ENCODE data around the gene BTNL2.
A peak's percentile ranks its signal among the peaks of the same experiment; 100 is the strongest.

The BTNL2 gene, protein sequence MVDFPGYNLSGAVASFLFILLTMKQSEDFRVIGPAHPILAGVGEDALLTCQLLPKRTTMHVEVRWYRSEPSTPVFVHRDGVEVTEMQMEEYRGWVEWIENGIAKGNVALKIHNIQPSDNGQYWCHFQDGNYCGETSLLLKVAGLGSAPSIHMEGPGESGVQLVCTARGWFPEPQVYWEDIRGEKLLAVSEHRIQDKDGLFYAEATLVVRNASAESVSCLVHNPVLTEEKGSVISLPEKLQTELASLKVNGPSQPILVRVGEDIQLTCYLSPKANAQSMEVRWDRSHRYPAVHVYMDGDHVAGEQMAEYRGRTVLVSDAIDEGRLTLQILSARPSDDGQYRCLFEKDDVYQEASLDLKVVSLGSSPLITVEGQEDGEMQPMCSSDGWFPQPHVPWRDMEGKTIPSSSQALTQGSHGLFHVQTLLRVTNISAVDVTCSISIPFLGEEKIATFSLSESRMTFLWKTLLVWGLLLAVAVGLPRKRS

DNA sequence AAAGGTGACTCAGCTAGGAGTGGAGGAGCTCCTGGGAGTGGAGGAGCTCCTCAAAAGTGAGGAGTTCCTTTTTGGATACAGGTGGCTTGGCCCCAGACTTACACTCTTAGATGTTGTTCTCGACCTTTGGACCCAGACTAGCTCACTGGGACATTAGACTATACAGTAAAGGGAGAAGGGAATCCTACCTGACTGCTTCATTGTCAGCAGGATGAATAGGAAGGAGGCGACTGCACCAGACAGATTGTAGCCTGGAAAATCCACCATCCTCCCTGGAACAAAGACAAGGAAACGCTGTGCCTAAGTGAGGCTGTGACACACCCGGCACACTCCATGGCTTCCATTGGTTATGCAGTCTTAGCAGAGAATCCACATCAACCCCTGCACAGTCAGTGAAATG is at the start of gene BTNL2:
BTNL2 (minus strand) TSS at position 325 of the 400 bp plus-strand sequence; CDS start at position 267, 58 bp downstream.
- H3K27me3 ChIP-seq (ENCODE audit: control insufficient read depth, insufficient read depth, low read length), result peaks cover 9% of the 10 kb centered on the region
- H3K4me1 ChIP-seq (ENCODE audit: control insufficient read depth, insufficient read depth, low read length), result no peaks in the 10 kb centered on the region
- no peak within 1 kb of the TSS for H3K27ac ChIP-seq (ENCODE audit: low read depth, low read length)
- no peak within 1 kb of the TSS for H3K4me3 ChIP-seq (ENCODE audit: low read length)
- no peak within 1 kb of the TSS for H3K9ac ChIP-seq (ENCODE audit: low read length)
- H3K36me3 ChIP-seq (ENCODE audit: control insufficient read depth, insufficient read depth, low read length), result no peaks in the 10 kb centered on the region

DNA sequence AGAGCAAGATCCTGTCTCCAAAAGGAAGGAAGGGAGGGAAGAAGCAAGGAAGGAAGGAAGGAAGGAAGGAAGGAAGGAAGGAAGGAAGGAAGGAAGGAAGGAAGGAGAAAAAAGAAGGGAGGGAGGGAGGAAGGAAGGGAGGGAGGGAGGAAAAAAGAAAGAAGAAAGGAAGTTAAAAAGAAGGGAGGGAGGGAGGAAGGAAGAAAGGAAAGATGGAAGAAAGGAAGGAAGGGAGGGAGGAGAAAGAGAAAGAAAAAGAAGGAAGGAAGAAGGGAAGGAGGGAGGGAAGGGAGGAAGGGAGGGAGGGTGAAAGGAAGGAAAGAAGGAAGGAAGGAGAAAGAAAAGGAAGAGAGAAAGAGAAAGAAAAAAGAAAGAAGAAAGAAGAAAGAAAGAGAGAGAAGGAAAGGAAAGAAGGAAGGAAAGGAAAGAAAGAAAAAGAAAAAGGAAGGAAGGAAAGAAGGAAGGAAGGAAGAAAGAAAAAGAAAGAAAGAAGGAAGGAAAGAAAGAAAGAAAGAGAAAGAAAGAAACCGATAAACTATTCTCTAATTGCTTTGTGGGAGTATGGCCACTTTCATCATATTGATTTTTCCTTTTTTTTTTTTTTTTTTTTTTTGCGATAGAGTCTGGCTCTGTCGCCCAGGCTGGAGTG is 42.2 kb upstream of the BTNL2 start:
- Histone ChIP-seq H3K27me3 (ENCODE audit: control insufficient read depth, insufficient read depth, low read length) (no peaks in the 10 kb centered on the region), H3K4me3 (ENCODE audit: low read length) (no peak overlapping the region), H3K36me3 (ENCODE audit: control insufficient read depth, insufficient read depth, low read length) (no peaks in the 10 kb centered on the region), H3K27ac (ENCODE audit: low read depth, low read length) (no peak overlapping the region), H3K4me1 (ENCODE audit: control insufficient read depth, insufficient read depth, low read length) (no peaks in the 10 kb centered on the region), H3K9ac (ENCODE audit: low read length) (no peak overlapping the region)

DNA sequence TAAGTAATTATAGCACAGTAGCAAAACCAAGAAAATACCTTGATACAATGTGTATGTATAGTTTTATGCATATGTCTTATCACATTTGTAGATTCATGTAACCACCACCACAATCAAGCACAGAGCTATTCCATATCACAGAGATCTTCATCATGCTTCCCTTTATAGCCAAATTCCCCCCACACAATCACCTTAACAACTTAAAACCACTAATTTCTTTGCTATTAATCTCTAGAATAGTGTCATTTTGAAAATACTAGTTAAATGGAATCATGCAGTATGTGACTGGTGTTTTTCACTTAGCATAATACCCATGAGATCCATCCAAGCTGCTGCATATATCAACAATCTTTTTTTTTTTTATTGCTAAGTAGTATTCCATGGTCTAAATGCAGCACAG is 41.0 kb upstream of the BTNL2 start:
- Histone ChIP-seq H3K4me3 (ENCODE audit: low read length) (no peak overlapping the region), H3K36me3 (ENCODE audit: control insufficient read depth, insufficient read depth, low read length) (peaks cover 2% of the 10 kb centered on the region), H3K27ac (ENCODE audit: low read depth, low read length) (no peak overlapping the region), H3K9ac (ENCODE audit: low read length) (no peak overlapping the region), H3K27me3 (ENCODE audit: control insufficient read depth, insufficient read depth, low read length) (no peaks in the 10 kb centered on the region), H3K4me1 (ENCODE audit: control insufficient read depth, insufficient read depth, low read length) (no peaks in the 10 kb centered on the region)

DNA sequence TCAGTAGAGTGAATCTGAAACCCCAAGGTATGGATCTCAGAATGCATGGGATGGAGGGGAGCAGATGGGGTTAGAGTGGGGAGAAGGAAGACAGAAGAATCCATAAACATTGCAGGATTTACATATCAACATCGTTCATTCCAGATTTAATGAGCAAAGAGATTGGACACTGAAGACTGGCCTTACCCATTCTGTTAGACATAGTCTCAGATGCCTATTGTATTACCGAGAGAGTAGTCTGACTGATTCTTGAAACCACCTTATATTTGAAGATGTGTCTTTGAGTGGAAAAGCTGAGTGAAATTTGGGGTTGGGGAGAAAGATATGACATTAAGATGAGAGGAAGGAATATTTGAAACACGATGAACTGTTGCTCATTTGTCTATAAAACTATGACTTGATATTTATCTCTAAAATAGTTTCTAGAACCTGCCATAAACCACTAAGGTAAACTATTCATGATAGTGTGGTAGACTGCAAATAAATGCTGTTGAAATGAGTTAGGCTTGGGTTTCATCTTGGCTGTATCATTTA is 38.4 kb upstream of the BTNL2 start:
- H3K4me3 ChIP-seq (ENCODE audit: low read length), result no peak overlapping the region
- H3K27me3 ChIP-seq (ENCODE audit: control insufficient read depth, insufficient read depth, low read length), result no peaks in the 10 kb centered on the region
- H3K4me1 ChIP-seq (ENCODE audit: control insufficient read depth, insufficient read depth, low read length), result no peaks in the 10 kb centered on the region
- no peak overlapping the region for H3K27ac ChIP-seq (ENCODE audit: low read depth, low read length)
- H3K36me3 ChIP-seq (ENCODE audit: control insufficient read depth, insufficient read depth, low read length), result peaks cover 2% of the 10 kb centered on the region
- no peak overlapping the region for H3K9ac ChIP-seq (ENCODE audit: low read length)

DNA sequence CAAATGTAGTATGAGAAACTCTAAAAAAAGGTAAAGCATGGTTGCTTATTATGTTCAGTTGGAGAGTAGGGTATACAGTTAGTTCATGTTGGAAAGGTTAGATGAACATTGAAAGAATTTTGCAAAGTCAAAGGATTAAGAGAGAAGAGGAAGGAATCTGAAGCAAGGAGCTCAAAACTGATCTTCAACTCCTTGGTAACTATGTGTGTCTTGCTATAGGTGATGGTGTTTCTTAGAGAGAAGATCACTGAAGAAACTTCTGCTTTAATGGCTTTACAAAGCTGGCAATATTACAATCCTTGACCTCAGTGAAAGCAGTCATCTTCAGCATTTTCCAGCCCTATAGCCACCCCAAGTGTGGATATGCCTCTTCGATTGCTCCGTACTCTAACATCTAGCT is 37.5 kb upstream of the BTNL2 start:
- H3K9ac ChIP-seq (ENCODE audit: low read length), result no peak overlapping the region
- no peak overlapping the region for H3K4me3 ChIP-seq (ENCODE audit: low read length)
- no peak overlapping the region for H3K27ac ChIP-seq (ENCODE audit: low read depth, low read length)
- H3K27me3 ChIP-seq (ENCODE audit: control insufficient read depth, insufficient read depth, low read length), result no peaks in the 10 kb centered on the region
- no peaks in the 10 kb centered on the region for H3K4me1 ChIP-seq (ENCODE audit: control insufficient read depth, insufficient read depth, low read length)
- H3K36me3 ChIP-seq (ENCODE audit: control insufficient read depth, insufficient read depth, low read length), result peaks cover 2% of the 10 kb centered on the region

DNA sequence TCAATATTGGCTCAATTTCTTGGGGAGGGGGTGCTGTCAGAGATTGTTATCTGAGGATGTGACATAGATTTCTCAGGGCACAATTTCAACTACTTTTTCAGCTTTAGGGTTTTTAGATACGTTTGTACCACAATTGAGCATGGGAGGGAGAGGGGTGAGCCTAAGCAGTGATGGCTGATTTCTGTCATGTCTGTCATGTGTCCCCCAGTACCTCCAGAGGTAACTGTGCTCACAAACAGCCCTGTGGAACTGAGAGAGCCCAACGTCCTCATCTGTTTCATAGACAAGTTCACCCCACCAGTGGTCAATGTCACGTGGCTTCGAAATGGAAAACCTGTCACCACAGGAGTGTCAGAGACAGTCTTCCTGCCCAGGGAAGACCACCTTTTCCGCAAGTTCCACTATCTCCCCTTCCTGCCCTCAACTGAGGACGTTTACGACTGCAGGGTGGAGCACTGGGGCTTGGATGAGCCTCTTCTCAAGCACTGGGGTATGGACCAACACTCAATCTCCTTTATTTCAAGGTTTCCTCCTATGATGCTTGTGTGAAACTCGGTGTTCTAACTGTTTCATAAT is 36.1 kb upstream of the BTNL2 start:
- H3K4me3 ChIP-seq (ENCODE audit: low read length), result no peak overlapping the region
- H3K27ac ChIP-seq (ENCODE audit: low read depth, low read length), result no peak overlapping the region

DNA sequence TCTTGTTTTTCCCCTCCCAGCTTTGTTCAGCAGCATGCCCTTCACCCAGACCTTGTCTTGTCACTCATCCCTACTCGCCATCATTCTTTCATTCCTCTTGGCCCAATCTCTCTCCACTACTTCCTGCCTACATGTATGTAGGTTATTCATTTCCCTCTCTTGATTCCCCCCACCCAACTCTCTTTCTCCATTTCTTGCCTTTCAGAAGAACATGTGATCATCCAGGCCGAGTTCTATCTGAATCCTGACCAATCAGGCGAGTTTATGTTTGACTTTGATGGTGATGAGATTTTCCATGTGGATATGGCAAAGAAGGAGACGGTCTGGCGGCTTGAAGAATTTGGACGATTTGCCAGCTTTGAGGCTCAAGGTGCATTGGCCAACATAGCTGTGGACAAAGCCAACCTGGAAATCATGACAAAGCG is 35.3 kb upstream of the BTNL2 start:
- Histone ChIP-seq H3K27ac (ENCODE audit: low read depth, low read length) (no peak overlapping the region), H3K4me3 (ENCODE audit: low read length) (no peak overlapping the region), H3K9ac (ENCODE audit: low read length) (no peak overlapping the region), H3K36me3 (ENCODE audit: control insufficient read depth, insufficient read depth, low read length) (peaks cover 2% of the 10 kb centered on the region), H3K4me1 (ENCODE audit: control insufficient read depth, insufficient read depth, low read length) (no peaks in the 10 kb centered on the region), H3K27me3 (ENCODE audit: control insufficient read depth, insufficient read depth, low read length) (no peaks in the 10 kb centered on the region)

More for the DNA sequence above, 36.1 kb upstream of the BTNL2 start:
- peaks cover 2% of the 10 kb centered on the region for H3K36me3 ChIP-seq (ENCODE audit: control insufficient read depth, insufficient read depth, low read length)
- no peaks in the 10 kb centered on the region for H3K4me1 ChIP-seq (ENCODE audit: control insufficient read depth, insufficient read depth, low read length)
- no peak overlapping the region for H3K9ac ChIP-seq (ENCODE audit: low read length)
- H3K27me3 ChIP-seq (ENCODE audit: control insufficient read depth, insufficient read depth, low read length), result no peaks in the 10 kb centered on the region

DNA sequence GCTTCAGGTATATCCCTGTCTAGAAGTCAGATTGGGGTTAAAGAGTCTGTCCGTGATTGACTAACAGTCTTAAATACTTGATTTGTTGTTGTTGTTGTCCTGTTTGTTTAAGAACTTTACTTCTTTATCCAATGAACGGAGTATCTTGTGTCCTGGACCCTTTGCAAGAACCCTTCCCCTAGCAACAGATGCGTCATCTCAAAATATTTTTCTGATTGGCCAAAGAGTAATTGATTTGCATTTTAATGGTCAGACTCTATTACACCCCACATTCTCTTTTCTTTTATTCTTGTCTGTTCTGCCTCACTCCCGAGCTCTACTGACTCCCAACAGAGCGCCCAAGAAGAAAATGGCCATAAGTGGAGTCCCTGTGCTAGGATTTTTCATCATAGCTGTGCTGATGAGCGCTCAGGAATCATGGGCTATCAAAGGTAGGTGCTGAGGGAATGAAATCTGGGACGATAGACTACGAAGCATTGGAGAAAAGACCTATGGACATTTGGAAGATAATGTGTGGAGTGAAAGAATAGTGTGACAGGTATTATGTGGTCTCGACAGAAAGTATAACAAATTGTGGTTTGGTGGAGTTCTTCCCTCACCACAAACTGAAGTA is 32.7 kb upstream of the BTNL2 start, which contains the start of gene HLA-DRA:
HLA-DRA (plus strand) TSS at position 286 of the 613 bp plus-strand sequence; CDS start at position 350, 64 bp downstream.
- Histone ChIP-seq H3K9ac (ENCODE audit: low read length) (no peak within 1 kb of the TSS), H3K4me1 (ENCODE audit: control insufficient read depth, insufficient read depth, low read length) (no peaks in the 10 kb centered on the region), H3K36me3 (ENCODE audit: control insufficient read depth, insufficient read depth, low read length) (peaks cover 2% of the 10 kb centered on the region), H3K27me3 (ENCODE audit: control insufficient read depth, insufficient read depth, low read length) (no peaks in the 10 kb centered on the region), H3K27ac (ENCODE audit: low read depth, low read length) (peak within 1 kb of the TSS; percentile 37), H3K4me3 (ENCODE audit: low read length) (peak within 1 kb of the TSS; percentile 54)

DNA sequence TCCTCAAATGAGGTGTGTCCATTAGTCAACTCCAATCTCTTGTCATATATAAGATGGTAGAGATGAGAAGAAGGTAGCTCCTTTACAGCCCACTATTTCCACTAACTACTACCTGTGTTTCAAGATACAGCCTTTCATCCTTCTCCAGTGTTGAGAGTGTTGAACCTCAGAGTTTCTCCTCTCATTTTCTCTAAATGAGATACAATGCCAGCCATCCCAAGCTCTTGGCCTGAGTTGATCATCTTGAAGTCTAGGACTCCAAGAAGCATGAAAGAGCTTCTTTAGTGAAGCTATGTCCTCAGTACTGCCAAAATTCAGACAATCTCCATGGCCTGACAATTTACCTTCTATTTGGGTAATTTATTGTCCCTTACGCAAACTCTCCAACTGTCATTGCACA is 32.2 kb upstream of the BTNL2 start:
- Histone ChIP-seq H3K4me3 (ENCODE audit: low read length) (no peak overlapping the region), H3K36me3 (ENCODE audit: control insufficient read depth, insufficient read depth, low read length) (peaks cover 1% of the 10 kb centered on the region), H3K27ac (ENCODE audit: low read depth, low read length) (peak overlapping the region; percentile 37), H3K9ac (ENCODE audit: low read length) (no peak overlapping the region), H3K27me3 (ENCODE audit: control insufficient read depth, insufficient read depth, low read length) (no peaks in the 10 kb centered on the region), H3K4me1 (ENCODE audit: control insufficient read depth, insufficient read depth, low read length) (no peaks in the 10 kb centered on the region)

DNA sequence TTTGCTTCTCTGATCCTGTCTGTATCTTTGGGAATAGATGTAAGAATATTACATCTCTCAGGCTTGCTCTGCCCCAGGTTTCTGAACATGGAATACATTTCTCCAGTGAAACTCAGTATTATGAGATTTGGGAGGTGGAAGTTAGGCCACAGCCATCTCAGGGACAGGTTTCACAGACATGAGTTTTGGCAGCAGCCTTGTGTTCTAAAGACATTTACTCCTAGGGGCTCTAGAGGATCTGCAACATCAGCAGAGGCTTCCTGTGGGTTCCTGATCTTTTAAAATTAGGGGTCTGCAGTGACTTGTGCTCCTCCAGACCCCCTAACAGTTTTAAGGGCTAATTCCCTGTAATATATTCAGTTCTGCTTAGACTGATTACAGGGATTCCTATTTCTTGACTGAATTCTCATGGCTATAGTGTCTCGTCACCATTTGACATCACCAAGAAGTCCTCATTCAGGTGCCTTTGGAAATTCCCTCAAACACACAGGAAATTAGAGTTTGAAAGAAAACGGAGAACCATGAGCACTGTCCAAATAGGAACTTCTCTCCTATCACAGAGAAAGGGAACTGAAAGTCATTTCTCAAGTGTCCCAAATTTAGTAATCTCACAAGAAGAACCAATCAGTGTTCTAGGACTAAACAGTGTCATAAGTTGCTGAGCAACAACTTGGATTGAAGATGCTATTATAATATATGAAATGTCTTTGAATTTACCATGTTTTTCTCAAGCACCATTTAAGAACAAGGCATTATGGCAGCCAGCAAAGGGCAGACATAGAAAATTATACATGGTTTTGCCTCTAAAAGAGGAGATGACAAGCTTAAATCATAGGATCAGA is 30.2 kb upstream of the BTNL2 start:
- no peaks in the 10 kb centered on the region for H3K36me3 ChIP-seq (ENCODE audit: control insufficient read depth, insufficient read depth, low read length)
- no peak overlapping the region for H3K4me3 ChIP-seq (ENCODE audit: low read length)
- H3K4me1 ChIP-seq (ENCODE audit: control insufficient read depth, insufficient read depth, low read length), result no peaks in the 10 kb centered on the region
- peak overlapping the region; percentile 48 for H3K27ac ChIP-seq (ENCODE audit: low read depth, low read length)
- H3K9ac ChIP-seq (ENCODE audit: low read length), result no peak overlapping the region
- no peaks in the 10 kb centered on the region for H3K27me3 ChIP-seq (ENCODE audit: control insufficient read depth, insufficient read depth, low read length)

DNA sequence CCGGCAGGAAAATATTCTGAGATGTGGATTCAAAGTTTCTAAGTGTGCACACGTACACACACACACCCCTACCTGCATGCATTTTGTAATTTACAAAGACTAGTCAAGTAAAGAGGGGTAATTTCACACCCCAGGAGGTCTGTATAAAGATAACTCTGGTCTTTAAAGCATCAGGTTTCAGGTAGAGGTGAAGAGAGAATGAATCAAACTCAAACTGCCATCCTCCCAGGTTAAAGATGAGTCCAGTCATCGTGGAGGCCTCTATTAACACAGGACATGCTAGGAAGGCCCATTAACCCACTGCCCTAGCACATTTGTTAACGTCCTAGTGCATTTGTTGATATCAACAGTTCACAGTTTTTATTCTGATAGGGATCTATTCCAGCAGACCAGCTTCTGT is 29.2 kb upstream of the BTNL2 start:
- H3K4me1 ChIP-seq (ENCODE audit: control insufficient read depth, insufficient read depth, low read length), result no peaks in the 10 kb centered on the region
- no peaks in the 10 kb centered on the region for H3K27me3 ChIP-seq (ENCODE audit: control insufficient read depth, insufficient read depth, low read length)
- no peak overlapping the region for H3K9ac ChIP-seq (ENCODE audit: low read length)
- H3K27ac ChIP-seq (ENCODE audit: low read depth, low read length), result no peak overlapping the region
- H3K36me3 ChIP-seq (ENCODE audit: control insufficient read depth, insufficient read depth, low read length), result no peaks in the 10 kb centered on the region
- no peak overlapping the region for H3K4me3 ChIP-seq (ENCODE audit: low read length)
